ENCODE data around the gene PNLDC1.
A peak's percentile ranks its signal among the peaks of the same experiment; 100 is the strongest.
"Not testable (repeated sequence)": the region's sequence is repeated elsewhere in the genome, so short reads cannot be mapped to it uniquely, and the experiment has no call there.

The PNLDC1 gene

GRCh38 chr6:159819932-159820640 is 20.0 kb downstream of the PNLDC1 start:
- no peak for DNase-seq (ENCODE audit: low spot score)

GRCh38 chr6:159821122-159821521 is 21.0 kb downstream of the PNLDC1 start:
- DNase-seq (ENCODE audit: low spot score), result no peak

- no peak for DNase-seq (ENCODE audit: low spot score)
Measured at GRCh38 chr6:159821726-159822125, 21.6 kb downstream of the PNLDC1 start.

- no peak for DNase-seq (ENCODE audit: low spot score)
Measured at GRCh38 chr6:159823953-159824352, 23.9 kb downstream of the PNLDC1 start.

- DNase-seq (ENCODE audit: low spot score), result not testable (repeated sequence)
Measured at GRCh38 chr6:159824690-159825089, 24.6 kb downstream of the PNLDC1 start.

- DNase-seq (ENCODE audit: low spot score), result no peak
Measured at GRCh38 chr6:159826004-159826403, 25.9 kb downstream of the PNLDC1 start.

GRCh38 chr6:159826968-159827647 is 27.0 kb downstream of the PNLDC1 start:
- no peak for DNase-seq (ENCODE audit: low spot score)

- no peak for DNase-seq (ENCODE audit: low spot score)
Measured at GRCh38 chr6:159828074-159828473, 28.0 kb downstream of the PNLDC1 start.

GRCh38 chr6:159829526-159829925 is 29.4 kb downstream of the PNLDC1 start:
- no peak for DNase-seq (ENCODE audit: low spot score)

- DNase-seq (ENCODE audit: low spot score), result no peak
Measured at GRCh38 chr6:159830501-159831372, 30.7 kb downstream of the PNLDC1 start.

GRCh38 chr6:159831373-159831679 is 31.2 kb downstream of the PNLDC1 start:
- no peak for DNase-seq (ENCODE audit: low spot score)

- no peak for DNase-seq (ENCODE audit: low spot score)
Measured at GRCh38 chr6:159832946-159833345, 32.9 kb downstream of the PNLDC1 start.

- no peak for DNase-seq (ENCODE audit: low spot score)
Measured at GRCh38 chr6:159833556-159833955, 33.5 kb downstream of the PNLDC1 start.

- no peak for DNase-seq (ENCODE audit: low spot score)
Measured at GRCh38 chr6:159833997-159834603, 34.0 kb downstream of the PNLDC1 start.

GRCh38 chr6:159836718-159837490 is 36.8 kb downstream of the PNLDC1 start:
- no peak for DNase-seq (ENCODE audit: low spot score)

- DNase-seq (ENCODE audit: low spot score), result no peak
Measured at GRCh38 chr6:159837511-159837910, 37.4 kb downstream of the PNLDC1 start.

GRCh38 chr6:159838020-159838744 is 38.1 kb downstream of the PNLDC1 start:
- DNase-seq (ENCODE audit: low spot score), result no peak

GRCh38 chr6:159842035-159842434 is 42.0 kb downstream of the PNLDC1 start:
- DNase-seq (ENCODE audit: low spot score), result peak; percentile 22

GRCh38 chr6:159844737-159845645 is 44.9 kb downstream of the PNLDC1 start:
- no peak for DNase-seq (ENCODE audit: low spot score)

- DNase-seq (ENCODE audit: low spot score), result not testable (repeated sequence)
Measured at GRCh38 chr6:159848552-159848951, 48.5 kb downstream of the PNLDC1 start.

Data from hematopoietic multipotent progenitor cell treated with erythropoietin and hydrocortisone succinate and interleukin-3 and kit ligand, for 17 days (in vitro differentiated cells).